Heart right ventricle (tissue), 16 donors: ENCODE results near the gene FBXL2. TPM values are rescaled to one million over a fixed set of nuclear protein-coding genes. Genes with fewer than 3 reads are reported as not detected.
"Not testable (repeated sequence)": the region's sequence is repeated elsewhere in the genome, so short reads cannot be mapped to it uniquely, and the experiment has no call there.

Experiments used
- ATAC-seq, 8 donors: fragments of 200-7000 bp; cut with Tn5 transposase; one replicate each; pipeline ENCODE4 v1.9.1; 2020; ENCODE audit warnings: mild to moderate bottlenecking in 8 of 8, moderate library complexity in 8 of 8, moderate number of reproducible peaks in 1 of 8
- DNase-seq, 2 donors: peaks; one replicate each; pipeline ENCODE4 v3.0.0-alpha.2; 2020
- H3K27ac ChIP-seq, 10 donors: fragments of 200-600 bp; sonication (generic) in 2 of 10; one replicate each; pipeline versions ENCODE4 v1.5.0 to v1.8.0; 2020 to 2022; ENCODE audit warnings: mild to moderate bottlenecking in 3 of 10
- H3K27me3 ChIP-seq, 7 donors: fragments of 200-600 bp; one replicate each; pipeline ENCODE4 v1.8.0; 2021 to 2022; ENCODE audit warnings: mild to moderate bottlenecking in 2 of 7
- H3K36me3 ChIP-seq, 9 donors: fragments of 200-600 bp; sonication (generic) in 1 of 9; one replicate each; pipeline versions ENCODE4 v1.5.0 to v1.8.0; 2020 to 2022; ENCODE audit warnings: mild to moderate bottlenecking in 2 of 9
- H3K4me1 ChIP-seq, 9 donors: fragments of 200-600 bp; sonication (generic) in 1 of 9; one replicate each; pipeline versions ENCODE4 v1.5.0 to v1.8.0; 2020 to 2022; ENCODE audit warnings: mild to moderate bottlenecking in 4 of 9
- H3K4me3 ChIP-seq, 10 donors: fragments of 200-600 bp; sonication (generic) in 2 of 10; one replicate each; pipeline versions ENCODE4 v1.5.0 to v1.8.0; 2020 to 2022; ENCODE audit warnings: mild to moderate bottlenecking in 7 of 10, moderate library complexity in 2 of 10
- H3K9me3 ChIP-seq, 11 donors: fragments of 200-600 bp in 10 of 11; sonication (generic) in 2 of 11; one replicate each; pipeline versions ENCODE4 v1.5.0 to v1.8.0; 2013 to 2022; ENCODE audit warnings: mild to moderate bottlenecking in 2 of 11, control low read depth in 1 of 11, moderate library complexity in 1 of 11
- WGBS, 2 donors: extraction: QIAGEN DNeasy Blood & Tissue Kit; methylation state at CpG; one replicate each; pipeline ENCODE4 v1.1.7; 2013; ENCODE audit warnings: inconsistent platforms in 1 of 2; 5-methylcytosine and 5-hydroxymethylcytosine counted together
- intact Hi-C, 10 donors: fragments of 100-400 bp; cut with DNase I; formaldehyde crosslinking; loops; one replicate each; pipeline versions ENCODE4 v1.11.1 to v1.14.2; 2022
- polyA plus RNA-seq, 2 donors: library from polyadenylated mRNA; stranded (reverse); fragments of 200-250 nt; gene quantifications; one replicate each; pipeline ENCODE4 v1.2.3, GENCODE V29; 2013
- total RNA-seq, 10 donors: library from RNA; stranded (reverse); fragmentation: NEBNext Ultra II Directional in 3 of 10; extraction: Animal tissue kit (Norgen Biotek cat#: 25700) in 3 of 10; gene quantifications; one replicate each; pipeline versions ENCODE4 v1.2.1 to v1.2.4, GENCODE V29; 2021 to 2023
- TF ChIP-seq, protein P1 (sequence below), 9 donors: fragments of 200-600 bp; sonication (generic) in 2 of 9; IDR thresholded peaks; one replicate each; pipeline versions ENCODE4 v1.5.0 to v1.8.0; 2021 to 2022; ENCODE audit warnings: antibody characterized with exemption in 9 of 9, mild to moderate bottlenecking in 5 of 9, moderate library complexity in 1 of 9
- donor health status: Arrhythmogenic right ventricular cardiomyopathy.
- donor health status: ischemic (EF 13 %, LVEDD 7.1; RV severe dilation, severe dysfunction).
- donor health status: healthy with polysubstance abuse.
- donor health status: DM: no; HTN: yes; CAD: no.
- donor health status: DM: no; HTN: no; CAD: no.
- donor health status: ischemic (EF 25% LVEDD 6.9; RV normal size, moderate dysfunction).
- donor health status: ischemic (EF 25% LVEDD 5.7; RV mildly dilated, moderate dysfunction).
- donor health status: healthy.
- donor health status: DM: yes; HTN: yes; CAD: no.
- donor health status: Ischemic cardiomyopathy.
- donor health status: ischemic (EF 35%, LVEDD 5.7; RV mildly dilated, moderate dysfunction).
- donor health status: nonischemic (EF 11% LVEDD 7.7; RV severe dilation, severe dysfunction).
- donor health status: DM: yes; HTN: yes; CAD: no.
- donor health status: PGD.
- donor health status: ischemic (EF 29% LVEDD 5.4; RV normal size, mild dysfunction).
- donor health status: nonischemic (EF 23%, LVEDD 6.1; RV moderate dilation, normal function).

FBXL2 gene
- total and polyA plus RNA-seq, 12 donors = 0.87 to 3.6 (median 2.0) TPM

DNA sequence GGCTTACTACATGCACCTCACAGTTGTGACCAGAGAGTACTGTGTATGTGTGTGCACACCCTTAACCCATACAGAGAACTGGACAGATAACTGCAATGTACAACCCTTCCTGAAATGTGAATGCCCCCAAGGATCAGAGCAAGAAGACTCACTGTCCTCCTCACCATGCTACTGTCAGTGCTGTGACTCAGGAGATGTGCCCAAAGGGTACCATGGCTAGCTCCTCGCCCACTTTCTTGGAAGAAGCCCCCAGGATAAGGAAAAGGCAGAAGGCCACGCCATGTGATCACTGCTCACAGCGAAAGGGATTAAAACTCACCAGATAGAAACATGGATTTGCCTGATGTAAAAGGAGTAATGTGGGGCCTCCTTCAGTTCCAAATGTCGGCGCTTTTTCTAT, 121.2 kb downstream of the FBXL2 start:
- 98% methylated on average over 5 of the region's 5 CpGs for WGBS, 2 donors
- peaks cover 0 to 3% (median 0%) of the 10 kb centered on the region in 9 donors for H3K4me1 ChIP-seq
- intact Hi-C loops = no loop called here
- DNase-seq (no peak), ATAC-seq (no peak)
- TF ChIP-seq, protein P1, sequence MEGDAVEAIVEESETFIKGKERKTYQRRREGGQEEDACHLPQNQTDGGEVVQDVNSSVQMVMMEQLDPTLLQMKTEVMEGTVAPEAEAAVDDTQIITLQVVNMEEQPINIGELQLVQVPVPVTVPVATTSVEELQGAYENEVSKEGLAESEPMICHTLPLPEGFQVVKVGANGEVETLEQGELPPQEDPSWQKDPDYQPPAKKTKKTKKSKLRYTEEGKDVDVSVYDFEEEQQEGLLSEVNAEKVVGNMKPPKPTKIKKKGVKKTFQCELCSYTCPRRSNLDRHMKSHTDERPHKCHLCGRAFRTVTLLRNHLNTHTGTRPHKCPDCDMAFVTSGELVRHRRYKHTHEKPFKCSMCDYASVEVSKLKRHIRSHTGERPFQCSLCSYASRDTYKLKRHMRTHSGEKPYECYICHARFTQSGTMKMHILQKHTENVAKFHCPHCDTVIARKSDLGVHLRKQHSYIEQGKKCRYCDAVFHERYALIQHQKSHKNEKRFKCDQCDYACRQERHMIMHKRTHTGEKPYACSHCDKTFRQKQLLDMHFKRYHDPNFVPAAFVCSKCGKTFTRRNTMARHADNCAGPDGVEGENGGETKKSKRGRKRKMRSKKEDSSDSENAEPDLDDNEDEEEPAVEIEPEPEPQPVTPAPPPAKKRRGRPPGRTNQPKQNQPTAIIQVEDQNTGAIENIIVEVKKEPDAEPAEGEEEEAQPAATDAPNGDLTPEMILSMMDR (IDR thresholded peaks at IDR 0.05) = no peak
- no peak overlapping the region for H3K4me3 ChIP-seq
- H3K27me3 ChIP-seq = no peaks in the 10 kb centered on the region
- peaks cover 0 to 100% (median 62%) of the 10 kb centered on the region in 9 donors for H3K36me3 ChIP-seq
- H3K27ac ChIP-seq = no peak overlapping the region
- no peaks in the 10 kb centered on the region for H3K9me3 ChIP-seq

DNA sequence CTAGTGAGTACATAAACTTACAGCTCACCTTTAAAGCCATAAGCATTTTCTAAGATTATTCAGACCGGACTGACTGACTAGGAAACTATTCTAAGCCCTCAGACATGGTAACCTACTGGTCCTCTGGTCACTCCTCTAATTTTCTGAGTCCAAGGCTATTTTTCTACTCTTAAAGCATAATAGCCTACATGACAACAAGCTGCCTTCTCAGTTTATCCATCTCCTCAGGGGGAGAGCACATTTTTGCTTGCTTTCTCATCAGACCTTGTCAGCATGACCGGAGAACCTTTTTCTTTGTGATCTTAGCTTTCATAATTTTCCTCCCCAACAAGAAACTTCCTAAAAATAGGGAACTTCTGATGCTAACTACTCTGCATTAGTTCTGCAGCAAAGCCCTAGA, 124.5 kb downstream of the FBXL2 start:
- no peak overlapping the region for H3K4me3 ChIP-seq
- no peaks in the 10 kb centered on the region for H3K9me3 ChIP-seq
- ATAC-seq = no peak
- H3K36me3 ChIP-seq = peaks cover 0 to 100% (median 60%) of the 10 kb centered on the region in 9 donors
- peaks cover 0 to 3% (median 0%) of the 10 kb centered on the region in 9 donors for H3K4me1 ChIP-seq
- DNase-seq = no peak
- intact Hi-C loops = no loop called here
- no peak overlapping the region for H3K27ac ChIP-seq
- no peaks in the 10 kb centered on the region for H3K27me3 ChIP-seq
- TF ChIP-seq, protein P1 (IDR thresholded peaks at IDR 0.05) = no peak
- 90 to 93% methylated on average over 2 of the region's 2 CpGs for WGBS, 2 donors

DNA sequence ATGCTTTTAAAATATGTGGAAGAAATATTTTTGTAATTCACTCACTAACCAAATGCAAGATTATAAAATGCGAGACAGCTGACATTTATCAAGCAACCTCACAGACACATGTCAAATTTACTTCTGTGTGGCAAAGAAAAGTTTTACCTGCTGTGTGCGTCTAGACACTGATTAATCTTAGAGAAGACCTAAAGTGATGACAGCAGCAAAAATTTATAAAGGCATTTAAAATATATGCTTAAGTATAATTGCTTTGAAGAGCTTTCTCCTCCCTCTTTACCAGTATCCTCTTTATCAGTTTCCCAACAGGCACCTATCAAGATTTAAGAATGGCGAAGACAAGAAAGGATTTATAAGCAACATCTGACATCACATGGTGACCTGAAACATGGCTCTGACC, 125.7 kb downstream of the FBXL2 start:
- intact Hi-C loops = no loop called here
- Histone ChIP-seq H3K9me3 (no peaks in the 10 kb centered on the region), H3K27me3 (no peaks in the 10 kb centered on the region), H3K36me3 (peaks cover 0 to 100% (median 55%) of the 10 kb centered on the region in 9 donors), H3K27ac (no peak overlapping the region), H3K4me3 (no peak overlapping the region), H3K4me1 (peaks cover 0 to 3% (median 0%) of the 10 kb centered on the region in 9 donors)
- TF ChIP-seq, protein P1 (IDR thresholded peaks at IDR 0.05) = no peak
- 91 to 95% methylated on average over 3 of the region's 3 CpGs for WGBS, 2 donors
- DNase-seq (no peak), ATAC-seq (no peak)

DNA sequence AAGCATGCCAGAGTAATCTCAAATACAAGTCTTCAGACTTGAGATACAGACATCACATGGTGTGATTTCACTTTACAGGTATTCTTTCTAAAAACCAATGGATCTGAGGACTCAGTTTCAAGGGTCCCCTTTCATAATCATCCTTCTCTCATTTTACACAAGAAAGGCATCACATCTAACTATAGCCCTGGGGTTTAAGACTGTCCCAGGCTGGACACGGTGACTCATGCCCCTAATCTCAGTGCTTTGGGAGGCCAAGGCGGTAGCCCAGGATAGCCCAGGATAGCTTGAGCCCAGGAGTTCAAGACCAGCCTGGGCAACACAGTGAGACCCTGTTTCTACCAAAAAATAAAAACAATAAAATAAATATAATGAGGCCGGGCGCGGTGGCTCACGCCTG, 126.5 kb downstream of the FBXL2 start:
- ATAC-seq (no peak), DNase-seq (no peak)
- intact Hi-C loops = no loop called here
- TF ChIP-seq, protein P1 (IDR thresholded peaks at IDR 0.05) = no peak
- no peaks in the 10 kb centered on the region for H3K27me3 ChIP-seq
- H3K9me3 ChIP-seq = no peaks in the 10 kb centered on the region
- no peak overlapping the region for H3K4me3 ChIP-seq
- 95 to 97% methylated on average over 6 of the region's 6 CpGs for WGBS, 2 donors
- H3K36me3 ChIP-seq = peaks cover 0 to 100% (median 53%) of the 10 kb centered on the region in 9 donors
- H3K4me1 ChIP-seq = peaks cover 0 to 3% (median 0%) of the 10 kb centered on the region in 9 donors
- no peak overlapping the region for H3K27ac ChIP-seq

DNA sequence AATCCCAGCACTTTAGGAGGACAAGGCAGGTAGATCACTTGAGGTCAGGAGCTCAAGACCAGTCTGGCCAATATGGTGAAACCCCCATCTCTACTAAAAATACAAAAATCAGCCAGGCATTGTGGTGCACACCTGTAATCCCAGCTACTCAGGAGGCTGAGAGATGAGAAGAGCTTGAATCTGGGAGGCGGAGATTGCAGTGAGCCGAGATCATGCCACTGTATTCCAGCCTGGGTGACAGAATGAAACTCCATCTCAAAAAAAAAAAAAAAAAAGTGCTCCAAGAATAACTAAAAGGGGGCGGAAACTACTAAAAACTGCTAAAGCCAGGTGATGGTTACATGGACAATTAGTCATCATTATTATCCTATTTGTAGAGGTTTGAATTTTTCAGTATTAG, 133.6 kb downstream of the FBXL2 start:
- ATAC-seq, H3K27me3 ChIP-seq, H3K27ac ChIP-seq, H3K4me3 ChIP-seq, H3K9me3 ChIP-seq, H3K4me1 ChIP-seq, DNase-seq, intact Hi-C loops: not testable (repeated sequence)
- 97 to 99% methylated on average over 3 of the region's 3 CpGs for WGBS, 2 donors
- peaks cover 0 to 100% (median 59%) of the 10 kb centered on the region in 9 donors for H3K36me3 ChIP-seq
